ENCODE data around the gene WDR88. TPM values are rescaled to one million over a fixed set of nuclear protein-coding genes. Genes with fewer than 3 reads are reported as not detected.

The WDR88 gene
- total and polyA plus RNA-seq, 8 donors = not detected

DNA sequence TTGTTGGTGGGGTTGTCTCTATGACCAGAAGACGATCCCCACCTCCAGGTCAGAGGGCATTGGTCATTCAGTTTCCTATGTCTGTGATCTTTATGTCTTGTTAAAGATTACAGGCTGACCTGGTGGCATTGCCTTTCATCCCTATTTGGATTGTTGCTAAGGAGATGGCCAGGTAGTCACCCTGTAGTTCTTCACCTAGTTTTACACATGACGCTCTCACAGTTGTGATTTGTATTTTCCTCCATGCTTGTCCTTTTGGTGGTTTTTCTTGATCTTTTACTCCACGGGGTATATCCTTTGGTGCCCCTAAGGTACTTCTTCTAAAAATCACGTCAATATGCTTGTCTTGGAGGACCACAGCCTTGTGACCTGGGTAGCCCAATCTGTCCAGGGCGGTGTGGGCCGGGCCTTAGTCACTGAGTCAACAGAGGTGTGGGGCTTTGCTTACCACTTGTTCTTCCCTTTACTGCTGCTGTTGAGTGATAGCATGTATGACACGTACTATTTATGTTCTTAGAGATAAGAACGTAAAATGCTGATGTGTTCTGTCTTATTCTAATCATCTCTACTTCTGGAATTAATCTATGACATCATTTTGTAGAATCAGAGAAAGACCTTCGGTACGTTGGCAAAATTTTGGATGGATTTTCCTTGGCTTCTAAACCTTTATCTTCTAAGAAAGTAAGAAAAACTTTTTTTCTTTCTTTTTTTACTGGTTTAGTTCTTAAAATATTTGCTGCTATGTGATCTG is 30.8 kb upstream of the WDR88 start:
- TF ChIP-seq, protein P1, sequence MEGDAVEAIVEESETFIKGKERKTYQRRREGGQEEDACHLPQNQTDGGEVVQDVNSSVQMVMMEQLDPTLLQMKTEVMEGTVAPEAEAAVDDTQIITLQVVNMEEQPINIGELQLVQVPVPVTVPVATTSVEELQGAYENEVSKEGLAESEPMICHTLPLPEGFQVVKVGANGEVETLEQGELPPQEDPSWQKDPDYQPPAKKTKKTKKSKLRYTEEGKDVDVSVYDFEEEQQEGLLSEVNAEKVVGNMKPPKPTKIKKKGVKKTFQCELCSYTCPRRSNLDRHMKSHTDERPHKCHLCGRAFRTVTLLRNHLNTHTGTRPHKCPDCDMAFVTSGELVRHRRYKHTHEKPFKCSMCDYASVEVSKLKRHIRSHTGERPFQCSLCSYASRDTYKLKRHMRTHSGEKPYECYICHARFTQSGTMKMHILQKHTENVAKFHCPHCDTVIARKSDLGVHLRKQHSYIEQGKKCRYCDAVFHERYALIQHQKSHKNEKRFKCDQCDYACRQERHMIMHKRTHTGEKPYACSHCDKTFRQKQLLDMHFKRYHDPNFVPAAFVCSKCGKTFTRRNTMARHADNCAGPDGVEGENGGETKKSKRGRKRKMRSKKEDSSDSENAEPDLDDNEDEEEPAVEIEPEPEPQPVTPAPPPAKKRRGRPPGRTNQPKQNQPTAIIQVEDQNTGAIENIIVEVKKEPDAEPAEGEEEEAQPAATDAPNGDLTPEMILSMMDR (IDR thresholded peaks at IDR 0.05) = no peak
- DNase-seq (no peak), FAIRE-seq (no peak), ATAC-seq (peak in 1 of 4 donors; percentile 64)
- Histone ChIP-seq H3K9me3 (no peaks in the 10 kb centered on the region), H3K4me1 (no peaks in the 10 kb centered on the region), H3K36me3 (peaks cover 4 to 41% (median 14%) of the 10 kb centered on the region in 3 donors), H3K27me3 (no peaks in the 10 kb centered on the region), H3K4me3 (no peak overlapping the region), H3K27ac (no peak overlapping the region)
- WGBS, 2 donors = 88 to 89% methylated on average over 10 of the region's 10 CpGs
- intact Hi-C loops (cut with DNase I) = loop anchor here in 1 of 3 donors (10.0 kb wide), 1 partner anchor 126 kb away; the partner anchor contains the start of genes CEP89 and FAAP24

DNA sequence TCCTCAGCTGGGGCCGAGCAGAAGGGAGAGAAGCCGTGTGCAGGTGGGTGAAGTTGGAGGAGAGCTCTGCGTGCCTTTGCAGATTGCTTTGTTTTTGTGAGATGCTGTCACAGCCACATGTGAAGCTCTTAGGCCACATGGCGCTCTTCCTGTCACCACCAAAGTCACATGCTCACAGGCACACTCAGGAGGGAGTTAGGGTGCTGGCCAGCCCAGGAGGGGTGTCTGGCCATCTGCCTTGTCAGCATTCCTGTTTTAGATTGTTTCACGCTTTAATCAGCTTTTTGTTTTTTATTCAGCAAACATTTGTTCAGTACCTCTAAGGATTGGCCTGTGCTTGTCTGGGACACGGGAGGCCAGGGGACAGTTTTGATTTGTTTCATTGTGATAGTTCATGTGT is 29.0 kb upstream of the WDR88 start:
- Histone ChIP-seq H3K36me3 (peaks cover 4 to 33% (median 9%) of the 10 kb centered on the region in 3 donors), H3K27ac (no peak overlapping the region), H3K9me3 (no peaks in the 10 kb centered on the region), H3K4me1 (no peaks in the 10 kb centered on the region), H3K4me3 (no peak overlapping the region), H3K27me3 (no peaks in the 10 kb centered on the region)
- intact Hi-C loops (cut with DNase I) = loop anchor here in 1 of 3 donors (10.0 kb wide), 1 partner anchor 128 kb away; the partner anchor contains the start of genes CEP89 and FAAP24
- TF ChIP-seq, protein P1 (IDR thresholded peaks at IDR 0.05) = no peak
- no peak for ATAC-seq
- no peak for FAIRE-seq
- no peak for DNase-seq
- 89 to 93% methylated on average over 6 of the region's 6 CpGs for WGBS, 2 donors

DNA sequence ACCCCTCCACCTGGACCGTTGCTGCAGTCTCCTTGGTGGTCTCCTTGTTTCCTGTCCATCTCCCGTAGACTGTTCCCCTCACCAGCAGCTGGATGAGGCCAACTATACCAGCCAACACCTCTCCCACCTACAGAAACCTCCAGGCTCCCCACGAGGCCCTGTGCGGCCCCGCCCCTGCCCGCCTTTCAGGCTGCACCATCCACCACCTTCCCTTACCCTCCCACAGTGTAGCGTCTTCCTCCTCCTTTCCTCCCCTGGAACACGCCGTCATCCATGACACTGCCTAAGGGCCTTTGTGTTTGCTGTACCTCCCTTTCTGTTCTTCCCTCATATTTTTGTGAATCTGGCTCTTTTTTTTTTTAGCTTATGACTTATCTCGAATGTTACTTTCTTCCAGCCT is 23.8 kb upstream of the WDR88 start:
- ATAC-seq (no peak), FAIRE-seq (no peak), DNase-seq (no peak)
- Histone ChIP-seq H3K27me3 (no peaks in the 10 kb centered on the region), H3K9me3 (no peaks in the 10 kb centered on the region), H3K27ac (no peak overlapping the region), H3K4me3 (no peak overlapping the region), H3K4me1 (no peaks in the 10 kb centered on the region), H3K36me3 (peaks cover 0 to 30% (median 11%) of the 10 kb centered on the region in 3 donors)
- intact Hi-C loops (cut with DNase I) = loop anchor here in 1 of 3 donors (10.0 kb wide), 1 partner anchor 133 kb away; the partner anchor contains the start of genes CEP89 and FAAP24
- WGBS, 2 donors = 90 to 92% methylated on average over 10 of the region's 10 CpGs
- TF ChIP-seq, protein P1 (IDR thresholded peaks at IDR 0.05) = no peak

DNA sequence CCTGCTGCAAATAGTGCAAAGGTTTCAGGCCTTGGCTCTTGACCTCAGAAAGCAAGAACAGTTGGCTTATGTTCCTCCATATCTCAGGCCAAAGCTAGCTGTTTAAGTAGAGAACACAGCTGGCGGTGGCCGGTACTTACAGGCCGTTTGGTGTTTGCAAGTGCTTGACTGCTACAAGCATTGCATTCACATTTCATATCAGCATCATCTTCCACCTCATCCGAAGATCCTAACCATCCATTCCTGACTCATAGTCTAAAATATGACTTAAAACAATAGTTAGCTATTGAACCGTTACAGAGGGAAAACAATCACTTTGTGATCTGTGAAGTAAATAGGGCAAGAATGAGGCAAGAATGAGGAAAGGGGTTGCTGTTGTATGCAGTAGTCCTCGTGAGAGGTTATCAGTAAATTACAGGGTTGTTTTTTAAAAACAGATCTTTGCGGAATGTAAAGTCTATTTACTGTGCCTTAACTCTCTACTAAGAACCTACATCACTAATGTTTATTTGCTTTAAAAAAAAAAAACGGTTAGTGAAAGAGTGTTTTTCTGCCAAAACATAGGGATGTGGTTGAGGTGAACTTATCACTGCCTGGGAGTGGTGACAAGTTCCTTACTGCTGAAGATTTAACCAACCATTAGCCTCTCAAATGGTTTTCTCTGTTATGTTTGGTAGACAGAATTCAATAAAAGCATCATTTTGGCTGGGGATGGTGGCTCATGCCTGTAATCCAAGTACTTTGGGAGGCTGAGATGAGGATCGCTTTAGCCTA is 21.6 kb upstream of the WDR88 start:
- no peak overlapping the region for H3K4me3 ChIP-seq
- ATAC-seq (no peak), DNase-seq (no peak), FAIRE-seq (no peak)
- TF ChIP-seq, protein P1 (IDR thresholded peaks at IDR 0.05) = no peak
- peaks cover 0 to 3% (median 0%) of the 10 kb centered on the region in 3 donors for H3K4me1 ChIP-seq
- H3K27me3 ChIP-seq = no peaks in the 10 kb centered on the region
- H3K36me3 ChIP-seq = peaks cover 0 to 26% (median 11%) of the 10 kb centered on the region in 3 donors
- H3K27ac ChIP-seq = no peak overlapping the region
- H3K9me3 ChIP-seq = no peaks in the 10 kb centered on the region
- 79 to 83% methylated on average over 9 of the region's 9 CpGs for WGBS, 2 donors
- intact Hi-C loops (cut with DNase I) = no loop called here

Measured in pancreas (tissue), 10 donors.